ENCODE results near the gene NLRP1. TPM values are rescaled to one million over a fixed set of nuclear protein-coding genes. Genes with fewer than 3 reads are reported as not detected.

The NLRP1 gene
- total and polyA plus RNA-seq, 2 of the 13 experiments (the other 11 are each of a cell fraction or from before 2014, with no cell fraction given) = 3.4 to 3.7 TPM

- TF ChIP-seq AKNA (CRISPR knock-in tag; IDR thresholded peaks at IDR 0.05; ENCODE audit: borderline replicate concordance) = no peak
- TF ChIP-seq ZNF138 (CRISPR knock-in tag; IDR thresholded peaks at IDR 0.05; ENCODE audit: low read depth) = peak; percentile 44; the same call in 1 of the 2 replicates
- peak; percentile 82 for TF ChIP-seq RFXAP (CRISPR knock-in tag; IDR thresholded peaks at IDR 0.05; ENCODE audit: borderline replicate concordance)
- peak; percentile 68; the same call in 1 of the 2 replicates for TF ChIP-seq ARNT2 (CRISPR knock-in tag; IDR thresholded peaks at IDR 0.05; ENCODE audit: low read depth)
- TF ChIP-seq TGIF2 (CRISPR knock-in tag; IDR thresholded peaks at IDR 0.05) = peak; percentile 38; the same call in 1 of the 2 replicates
- TF ChIP-seq KAT8 (CRISPR knock-in tag; IDR thresholded peaks at IDR 0.05) = peak; percentile 96
- TF ChIP-seq, protein P1, sequence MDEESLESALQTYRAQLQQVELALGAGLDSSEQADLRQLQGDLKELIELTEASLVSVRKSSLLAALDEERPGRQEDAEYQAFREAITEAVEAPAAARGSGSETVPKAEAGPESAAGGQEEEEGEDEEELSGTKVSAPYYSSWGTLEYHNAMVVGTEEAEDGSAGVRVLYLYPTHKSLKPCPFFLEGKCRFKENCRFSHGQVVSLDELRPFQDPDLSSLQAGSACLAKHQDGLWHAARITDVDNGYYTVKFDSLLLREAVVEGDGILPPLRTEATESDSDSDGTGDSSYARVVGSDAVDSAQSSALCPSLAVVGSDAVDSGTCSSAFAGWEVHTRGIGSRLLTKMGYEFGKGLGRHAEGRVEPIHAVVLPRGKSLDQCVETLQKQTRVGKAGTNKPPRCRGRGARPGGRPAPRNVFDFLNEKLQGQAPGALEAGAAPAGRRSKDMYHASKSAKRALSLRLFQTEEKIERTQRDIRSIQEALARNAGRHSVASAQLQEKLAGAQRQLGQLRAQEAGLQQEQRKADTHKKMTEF (CRISPR knock-in tag; IDR thresholded peaks at IDR 0.05) = peak; percentile 93
- TF ChIP-seq ZNF281 (CRISPR knock-in tag; IDR thresholded peaks at IDR 0.05; ENCODE audit: borderline replicate concordance) = peak; percentile 42; the same call in 1 of the 2 replicates
- TF ChIP-seq KLF6 (CRISPR knock-in tag; IDR thresholded peaks at IDR 0.05) = peak; percentile 62; the same call in 1 of the 2 replicates
- no peak for TF ChIP-seq GRHL1 (CRISPR knock-in tag; conservative IDR thresholded peaks at IDR 0.05)
- no peak for TF ChIP-seq SRSF9 (IDR thresholded peaks at IDR 0.05; ENCODE audit: borderline replicate concordance, insufficient read depth, low read depth, low read length, poor library complexity, severe bottlenecking)
- 0 out of 2 replicates have a peak, but pooled peaks have one; percentile 71 for TF ChIP-seq ZSCAN29 (CRISPR knock-in tag; conservative IDR thresholded peaks at IDR 0.05)
- peak; percentile 80; the same call in 1 of the 2 replicates for TF ChIP-seq ZNF44 (CRISPR knock-in tag; IDR thresholded peaks at IDR 0.05)
- no peak for TF ChIP-seq SOX6 (IDR thresholded peaks at IDR 0.05)
- peak; percentile 54; the same call in 1 of the 2 replicates for TF ChIP-seq SOX6 (CRISPR knock-in tag; IDR thresholded peaks at IDR 0.05)
- peak; percentile 65; the same call in 1 of the 2 replicates for TF ChIP-seq NFIC (IDR thresholded peaks at IDR 0.05; ENCODE audit: low read length)
- TF ChIP-seq KMT2B (CRISPR knock-in tag; IDR thresholded peaks at IDR 0.05) = peak; percentile 86
- TF ChIP-seq MIXL1 (CRISPR knock-in tag; IDR thresholded peaks at IDR 0.05) = peak; percentile 12; the same call in 1 of the 2 replicates
Measured at GRCh38 chr17:5486206-5487124, 97.8 kb downstream of the NLRP1 start, which contains the start of gene MIS12 (continued).

Data from HepG2 (cell line).